Osteoblast (primary cell): Measurements from ENCODE around the gene IQCM. TPM values are rescaled to one million over a fixed set of nuclear protein-coding genes. Genes with fewer than 3 reads are reported as not detected.

ENCODE experiments used
- DNase-seq: peaks from one replicate; pipeline ENCODE4 v3.0.0; 2011; ENCODE audit warnings: low spot score, mixed read lengths; ENCODE audit not compliant: insufficient read length; ENCODE audit errors: missing footprints
- H2AFZ ChIP-seq: 2 replicates; pipeline ENCODE4 v1.6.0; 2011; ENCODE audit warnings: mild to moderate bottlenecking, low read length
- H3K27ac ChIP-seq: 2 replicates; pipeline ENCODE4 v1.5.1; 2011; ENCODE audit warnings: mild to moderate bottlenecking, low read depth, low read length, moderate library complexity
- H3K27me3 ChIP-seq: 2 replicates; pipeline ENCODE4 v1.6.0; 2012; ENCODE audit warnings: mild to moderate bottlenecking, control low read depth, inconsistent platforms, low read length, moderate library complexity; ENCODE audit not compliant: insufficient read depth
- H3K36me3 ChIP-seq: 2 replicates; pipeline ENCODE4 v1.5.1; 2011; ENCODE audit warnings: mild to moderate bottlenecking, low read length, control low read depth, moderate library complexity; ENCODE audit not compliant: insufficient read depth
- H3K4me1 ChIP-seq: 2 replicates; pipeline ENCODE4 v1.5.1; 2011; ENCODE audit warnings: mild to moderate bottlenecking, low read length, control low read depth, moderate library complexity; ENCODE audit not compliant: insufficient read depth
- H3K4me2 ChIP-seq: 2 replicates; pipeline ENCODE4 v1.6.0; 2011; ENCODE audit warnings: mild to moderate bottlenecking, low read length; ENCODE audit not compliant: insufficient read depth
- H3K4me3 ChIP-seq: fragments of 200-600 bp; sonication (generic); 3 replicates; pipeline ENCODE4 v1.5.1; 2012; ENCODE audit warnings: mild to moderate bottlenecking, low read length, inconsistent platforms; ENCODE audit not compliant: insufficient read depth
- H3K79me2 ChIP-seq: 2 replicates; pipeline ENCODE4 v1.6.0; 2012; ENCODE audit warnings: mild to moderate bottlenecking, low read length, control low read depth, inconsistent platforms; ENCODE audit not compliant: insufficient read depth
- H3K9me3 ChIP-seq: 2 replicates; pipeline ENCODE4 v1.5.1; 2011; ENCODE audit warnings: low read depth, low read length, control low read depth
- H4K20me1 ChIP-seq: 2 replicates; pipeline ENCODE4 v1.6.0; 2012; ENCODE audit warnings: mild to moderate bottlenecking, low read length, control low read depth; ENCODE audit not compliant: insufficient read depth
- total RNA-seq: library from RNA; depleted of rRNA; stranded (reverse); fragments of >200 nt; gene quantifications from 2 replicates; pipeline ENCODE4 v1.2.3, GENCODE V29; 2012
- TF ChIP-seq, protein P1 (sequence below): IDR thresholded peaks from 2 replicates; pipeline ENCODE4 v1.5.1; 2011; ENCODE audit warnings: mild to moderate bottlenecking, low read depth, low read length, moderate library complexity; ENCODE audit errors: extremely low read depth

IQCM gene
- total RNA-seq, 1 donor = not detected

DNA sequence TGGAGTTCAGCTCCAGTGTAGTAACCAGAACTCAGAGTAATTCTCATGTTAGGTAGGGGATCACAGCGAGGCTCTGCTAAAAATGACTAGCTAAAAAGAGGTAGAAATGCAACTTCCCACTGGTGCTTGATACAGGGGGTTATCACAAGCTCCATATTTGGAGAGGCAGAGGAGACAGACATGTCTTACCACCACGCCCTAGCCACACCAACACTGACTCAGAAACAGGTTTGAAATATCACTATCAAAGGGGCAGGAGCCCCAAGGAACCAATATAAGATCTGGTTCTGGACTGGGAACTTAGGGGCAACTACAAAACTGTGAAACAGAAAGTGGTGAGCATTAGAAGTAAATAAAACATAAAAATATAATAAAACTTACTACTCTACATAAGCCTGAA is 62.9 kb downstream of the IQCM start:
- Histone ChIP-seq H3K27ac (no peak overlapping the region), H3K9me3 (no peaks in the 10 kb centered on the region), H3K4me3 (no peak overlapping the region), H3K4me2 (no peak overlapping the region), H2AFZ (no peak overlapping the region), H4K20me1 (no peaks in the 10 kb centered on the region), H3K4me1 (no peaks in the 10 kb centered on the region), H3K36me3 (no peaks in the 10 kb centered on the region), H3K79me2 (no peaks in the 10 kb centered on the region), H3K27me3 (no peaks in the 10 kb centered on the region)
- TF ChIP-seq, protein P1, sequence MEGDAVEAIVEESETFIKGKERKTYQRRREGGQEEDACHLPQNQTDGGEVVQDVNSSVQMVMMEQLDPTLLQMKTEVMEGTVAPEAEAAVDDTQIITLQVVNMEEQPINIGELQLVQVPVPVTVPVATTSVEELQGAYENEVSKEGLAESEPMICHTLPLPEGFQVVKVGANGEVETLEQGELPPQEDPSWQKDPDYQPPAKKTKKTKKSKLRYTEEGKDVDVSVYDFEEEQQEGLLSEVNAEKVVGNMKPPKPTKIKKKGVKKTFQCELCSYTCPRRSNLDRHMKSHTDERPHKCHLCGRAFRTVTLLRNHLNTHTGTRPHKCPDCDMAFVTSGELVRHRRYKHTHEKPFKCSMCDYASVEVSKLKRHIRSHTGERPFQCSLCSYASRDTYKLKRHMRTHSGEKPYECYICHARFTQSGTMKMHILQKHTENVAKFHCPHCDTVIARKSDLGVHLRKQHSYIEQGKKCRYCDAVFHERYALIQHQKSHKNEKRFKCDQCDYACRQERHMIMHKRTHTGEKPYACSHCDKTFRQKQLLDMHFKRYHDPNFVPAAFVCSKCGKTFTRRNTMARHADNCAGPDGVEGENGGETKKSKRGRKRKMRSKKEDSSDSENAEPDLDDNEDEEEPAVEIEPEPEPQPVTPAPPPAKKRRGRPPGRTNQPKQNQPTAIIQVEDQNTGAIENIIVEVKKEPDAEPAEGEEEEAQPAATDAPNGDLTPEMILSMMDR = no peak
- DNase-seq = peak; percentile 15

DNA sequence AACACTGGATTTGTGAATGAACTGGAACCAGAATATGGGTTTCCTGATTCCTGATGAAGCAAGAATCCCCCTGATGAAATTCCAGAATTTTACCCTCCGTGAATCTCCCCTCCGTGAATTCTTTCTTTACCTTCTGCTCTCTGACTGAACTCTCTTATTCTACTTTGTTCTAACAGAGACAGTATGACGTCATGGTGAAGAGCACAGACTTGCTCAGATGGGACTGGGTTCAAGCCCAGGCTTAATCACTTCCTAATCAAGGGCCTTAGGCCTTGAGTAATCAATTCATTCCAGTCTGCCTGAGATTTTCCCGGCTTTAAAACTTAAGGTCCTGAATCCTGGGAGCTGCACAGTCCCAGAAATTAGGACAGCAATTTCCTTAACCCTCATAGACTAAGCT is 64.5 kb downstream of the IQCM start:
- TF ChIP-seq, protein P1 = no peak
- no peak for DNase-seq
- Histone ChIP-seq H2AFZ (no peak overlapping the region), H3K27me3 (no peaks in the 10 kb centered on the region), H3K36me3 (no peaks in the 10 kb centered on the region), H3K79me2 (no peaks in the 10 kb centered on the region), H3K27ac (no peak overlapping the region), H3K4me2 (no peak overlapping the region), H3K4me3 (no peak overlapping the region), H3K4me1 (no peaks in the 10 kb centered on the region), H4K20me1 (no peaks in the 10 kb centered on the region), H3K9me3 (no peaks in the 10 kb centered on the region)

DNA sequence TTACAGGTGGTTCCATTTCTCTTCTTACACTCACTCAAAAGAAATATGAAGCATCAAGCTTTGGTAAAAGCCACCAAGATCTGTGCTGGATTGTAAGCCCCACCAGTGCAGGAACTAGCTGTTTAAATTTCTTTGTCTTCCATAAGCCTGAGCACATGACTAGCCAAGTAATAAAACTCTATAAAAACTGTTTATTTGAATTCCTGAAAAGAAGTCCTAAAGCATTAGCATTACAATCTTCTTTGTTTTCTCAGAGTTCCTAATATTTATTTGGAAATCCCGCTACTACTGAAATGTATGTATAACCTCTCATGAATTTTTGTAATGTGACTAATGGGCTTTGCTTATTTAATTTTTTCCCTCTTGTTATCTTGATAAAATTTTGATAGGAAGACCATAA is 65.9 kb downstream of the IQCM start:
- Histone ChIP-seq H2AFZ (no peak overlapping the region), H3K79me2 (no peaks in the 10 kb centered on the region), H3K36me3 (no peaks in the 10 kb centered on the region), H3K4me3 (no peak overlapping the region), H3K27me3 (no peaks in the 10 kb centered on the region), H4K20me1 (no peaks in the 10 kb centered on the region), H3K4me1 (no peaks in the 10 kb centered on the region), H3K27ac (no peak overlapping the region), H3K9me3 (no peaks in the 10 kb centered on the region), H3K4me2 (no peak overlapping the region)
- TF ChIP-seq, protein P1 = no peak
- DNase-seq = no peak

DNA sequence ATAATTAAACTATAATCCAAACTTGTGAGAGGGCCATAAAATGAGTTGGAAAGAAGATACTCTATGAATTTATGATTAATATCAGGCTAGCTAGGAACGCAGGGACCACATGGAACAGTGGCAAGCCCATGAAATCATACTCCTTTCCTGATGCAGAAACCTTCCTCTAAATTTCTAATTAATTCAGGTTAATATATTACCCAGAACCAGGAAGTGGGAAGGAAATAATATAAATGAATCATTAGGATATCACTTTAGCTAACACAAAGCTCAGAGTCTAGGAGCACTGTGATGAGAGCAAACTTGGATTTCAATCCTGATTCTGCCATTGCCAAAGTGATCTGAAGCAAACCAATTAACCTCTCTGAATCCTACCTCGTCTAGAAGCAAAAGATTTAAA is 68.0 kb downstream of the IQCM start:
- H4K20me1 ChIP-seq = no peaks in the 10 kb centered on the region
- no peaks in the 10 kb centered on the region for H3K4me1 ChIP-seq
- H2AFZ ChIP-seq = no peak overlapping the region
- TF ChIP-seq, protein P1 = no peak
- no peak overlapping the region for H3K4me3 ChIP-seq
- H3K27ac ChIP-seq = no peak overlapping the region
- H3K27me3 ChIP-seq = no peaks in the 10 kb centered on the region
- no peaks in the 10 kb centered on the region for H3K79me2 ChIP-seq
- no peak overlapping the region for H3K4me2 ChIP-seq
- no peak for DNase-seq
- H3K36me3 ChIP-seq = no peaks in the 10 kb centered on the region
- no peaks in the 10 kb centered on the region for H3K9me3 ChIP-seq
